Right renal pelvis (tissue), 4 donors: ENCODE results near the gene RPL37A. TPM values are rescaled to one million over a fixed set of nuclear protein-coding genes. Genes with fewer than 3 reads are reported as not detected.

Experiments used
- DNase-seq, 4 donors: peaks; one replicate each; pipeline ENCODE4 v3.0.0-alpha.2; 2013; ENCODE audit warnings: low read depth in 4 of 4, low spot score in 3 of 4, missing footprints in 1 of 4
- polyA plus RNA-seq, 4 donors: library from polyadenylated mRNA; unstranded; fragments of 120-200 nt; gene quantifications; one replicate each; pipeline ENCODE4 v1.2.1, GENCODE V29; 2013; ENCODE audit not compliant: insufficient read length in 4 of 4

RPL37A gene
- polyA plus RNA-seq, 4 donors = 1,875 to 2,571 (median 2,124) TPM

- no peak for DNase-seq
Measured at GRCh38 chr2:216545359-216545758, 46.7 kb downstream of the RPL37A start.

GRCh38 chr2:216546241-216546640 lies 47.6 kb downstream of the RPL37A start:
- DNase-seq = no peak

- DNase-seq = no peak
Measured at GRCh38 chr2:216546641-216547403, 48.2 kb downstream of the RPL37A start.

GRCh38 chr2:216548901-216549331 lies 50.3 kb downstream of the RPL37A start:
- DNase-seq = no peak

GRCh38 chr2:216549926-216550690 lies 51.5 kb downstream of the RPL37A start:
- no peak for DNase-seq

GRCh38 chr2:216551234-216552068 lies 52.8 kb downstream of the RPL37A start:
- no peak for DNase-seq

GRCh38 chr2:216553093-216553478 lies 54.4 kb downstream of the RPL37A start:
- DNase-seq = no peak

Other genes starting within 250 kb of the RPL37A start
- gene MARCHF4, start 126.4 kb upstream of the RPL37A start, polyA plus RNA-seq = under 1 TPM; 0.10 to 0.16 (median 0.13) TPM
- gene SMARCAL1, start 86.4 kb upstream of the RPL37A start, polyA plus RNA-seq = 10 to 100 TPM; 26.0 to 28.8 (median 27.1) TPM
- gene IGFBP2, start 134.6 kb downstream of the RPL37A start, polyA plus RNA-seq = 100 to 1,000 TPM; 211 to 296 (median 233) TPM
- gene IGFBP5, start 196.7 kb downstream of the RPL37A start, polyA plus RNA-seq = 100 to 1,000 TPM; 396 to 446 (median 412) TPM